KMS-11 (cell line): ENCODE results near the gene MED20.

Experiments used
- H2AFZ ChIP-seq: fragments of 200-600 bp; sonication (generic); 2 replicates; pipeline ENCODE4 v1.6.1; 2016; ENCODE audit warnings: antibody characterized with exemption, mixed run types, low read depth
- H3K27ac ChIP-seq: fragments of 200-600 bp; sonication (generic); 2 replicates; pipeline ENCODE4 v1.6.1; 2016; ENCODE audit warnings: mild to moderate bottlenecking, mixed run types
- H3K27me3 ChIP-seq: fragments of 200-600 bp; sonication (generic); 2 replicates; pipeline ENCODE4 v1.6.1; 2017; ENCODE audit warnings: mild to moderate bottlenecking, low read depth, mixed run types, moderate library complexity; ENCODE audit not compliant: insufficient read depth
- H3K36me3 ChIP-seq: fragments of 200-600 bp; sonication (generic); 2 replicates; pipeline ENCODE4 v1.6.1; 2017; ENCODE audit warnings: mild to moderate bottlenecking, mixed run types; ENCODE audit not compliant: insufficient read depth
- H3K4me1 ChIP-seq: fragments of 200-600 bp; sonication (generic); 2 replicates; pipeline ENCODE4 v1.6.1; 2016; ENCODE audit warnings: mild to moderate bottlenecking, low read depth, mixed run types; ENCODE audit not compliant: poor library complexity, severe bottlenecking
- H3K4me2 ChIP-seq: fragments of 200-600 bp; sonication (generic); 2 replicates; pipeline ENCODE4 v1.7.0; 2016; ENCODE audit warnings: mild to moderate bottlenecking, mixed run types
- H3K4me3 ChIP-seq: fragments of 200-600 bp; sonication (generic); IDR thresholded peaks from 2 replicates; pipeline ENCODE4 v1.6.1; 2017; ENCODE audit warnings: low read depth, low read length, mixed read lengths; ENCODE audit not compliant: insufficient read depth
- H3K79me2 ChIP-seq: fragments of 200-600 bp; sonication (generic); 2 replicates; pipeline ENCODE4 v1.6.1; 2016; ENCODE audit warnings: low read depth, mixed run types; ENCODE audit not compliant: insufficient read depth
- H3K9ac ChIP-seq: fragments of 200-600 bp; sonication (generic); 2 replicates; pipeline ENCODE4 v1.6.1; 2016; ENCODE audit warnings: mild to moderate bottlenecking, mixed run types
- H4K20me1 ChIP-seq: fragments of 200-600 bp; sonication (generic); 2 replicates; pipeline ENCODE4 v1.6.1; 2016; ENCODE audit warnings: mild to moderate bottlenecking, mixed run types; ENCODE audit not compliant: insufficient read depth
- TF ChIP-seq, protein P1 (sequence below): fragments of 200-600 bp; sonication (generic); conservative IDR thresholded peaks from 2 replicates; pipeline ENCODE4 v1.6.1; 2017; ENCODE audit warnings: low read depth, mild to moderate bottlenecking, antibody characterized with exemption, low read length, moderate library complexity, mixed read lengths

The MED20 gene

DNA sequence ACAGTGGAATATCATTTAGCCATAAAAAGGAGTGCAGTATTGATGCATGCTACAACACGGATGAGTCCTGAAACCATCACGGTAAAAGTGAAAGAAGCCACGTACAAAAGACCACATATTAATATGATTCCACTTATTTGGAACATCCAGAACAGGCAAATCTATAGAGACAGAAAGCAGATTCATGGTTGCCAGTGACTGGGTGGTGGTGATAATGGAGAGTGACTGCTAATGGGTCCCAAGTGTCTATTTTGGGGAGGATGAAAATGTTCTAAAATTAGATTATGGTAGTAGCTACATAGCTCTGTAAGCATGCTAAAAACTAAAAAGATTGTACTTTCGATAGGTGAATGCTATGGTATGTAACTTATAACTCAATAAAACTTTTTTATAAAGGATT, 39.1 kb upstream of the MED20 start:
- H4K20me1 ChIP-seq: no peaks in the 10 kb centered on the region
- no peak overlapping the region for H3K9ac ChIP-seq
- H3K4me2 ChIP-seq: no peak overlapping the region
- no peaks in the 10 kb centered on the region for H3K27me3 ChIP-seq
- no peak overlapping the region for H3K27ac ChIP-seq
- peaks cover 6% of the 10 kb centered on the region for H3K4me1 ChIP-seq
- no peaks in the 10 kb centered on the region for H3K36me3 ChIP-seq
- TF ChIP-seq, protein P1, sequence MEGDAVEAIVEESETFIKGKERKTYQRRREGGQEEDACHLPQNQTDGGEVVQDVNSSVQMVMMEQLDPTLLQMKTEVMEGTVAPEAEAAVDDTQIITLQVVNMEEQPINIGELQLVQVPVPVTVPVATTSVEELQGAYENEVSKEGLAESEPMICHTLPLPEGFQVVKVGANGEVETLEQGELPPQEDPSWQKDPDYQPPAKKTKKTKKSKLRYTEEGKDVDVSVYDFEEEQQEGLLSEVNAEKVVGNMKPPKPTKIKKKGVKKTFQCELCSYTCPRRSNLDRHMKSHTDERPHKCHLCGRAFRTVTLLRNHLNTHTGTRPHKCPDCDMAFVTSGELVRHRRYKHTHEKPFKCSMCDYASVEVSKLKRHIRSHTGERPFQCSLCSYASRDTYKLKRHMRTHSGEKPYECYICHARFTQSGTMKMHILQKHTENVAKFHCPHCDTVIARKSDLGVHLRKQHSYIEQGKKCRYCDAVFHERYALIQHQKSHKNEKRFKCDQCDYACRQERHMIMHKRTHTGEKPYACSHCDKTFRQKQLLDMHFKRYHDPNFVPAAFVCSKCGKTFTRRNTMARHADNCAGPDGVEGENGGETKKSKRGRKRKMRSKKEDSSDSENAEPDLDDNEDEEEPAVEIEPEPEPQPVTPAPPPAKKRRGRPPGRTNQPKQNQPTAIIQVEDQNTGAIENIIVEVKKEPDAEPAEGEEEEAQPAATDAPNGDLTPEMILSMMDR: no peak
- H3K79me2 ChIP-seq: no peaks in the 10 kb centered on the region
- H2AFZ ChIP-seq: no peak overlapping the region
- no peak overlapping the region for H3K4me3 ChIP-seq

DNA sequence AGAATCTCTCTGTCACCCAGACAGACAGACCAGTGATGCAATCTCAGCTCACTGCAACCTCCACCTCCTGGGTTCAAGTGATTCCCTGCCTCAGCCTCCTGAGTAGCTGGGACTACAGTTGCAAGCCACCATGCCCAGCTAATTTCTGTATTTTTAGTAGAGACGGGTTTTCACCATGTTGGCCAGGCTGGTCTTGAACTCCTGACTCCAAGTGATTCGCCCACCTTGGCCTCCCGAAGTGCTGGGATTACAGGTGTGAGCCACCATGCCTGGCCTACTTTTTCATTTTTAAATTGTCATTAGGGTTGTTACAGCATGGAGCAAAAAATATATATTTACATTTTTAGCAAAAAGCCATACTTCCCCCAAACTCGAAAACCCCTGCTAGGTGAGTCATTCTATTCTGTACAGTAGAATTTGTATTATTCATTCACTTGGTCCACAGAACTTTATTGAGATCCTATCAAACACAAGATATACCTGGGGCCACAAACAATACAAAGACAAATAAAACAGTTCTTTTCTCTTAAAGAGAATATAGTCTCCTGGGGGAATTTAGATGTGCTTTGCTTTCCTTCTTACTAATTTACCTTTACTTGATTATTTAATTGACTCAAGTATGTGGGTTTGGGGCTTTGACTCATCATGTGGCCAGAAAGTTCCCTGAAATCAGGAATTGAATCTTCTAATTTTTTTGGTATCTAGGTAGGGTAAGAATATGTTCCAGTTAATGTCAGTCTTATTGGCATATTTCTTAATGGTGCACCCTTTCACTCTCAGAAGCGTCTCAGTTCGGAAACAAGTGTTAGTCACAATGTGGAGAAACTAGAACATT, 37.3 kb upstream of the MED20 start:
- no peaks in the 10 kb centered on the region for H3K36me3 ChIP-seq
- no peaks in the 10 kb centered on the region for H3K79me2 ChIP-seq
- no peak overlapping the region for H3K9ac ChIP-seq
- TF ChIP-seq, protein P1: no peak
- no peak overlapping the region for H3K4me3 ChIP-seq
- no peaks in the 10 kb centered on the region for H3K27me3 ChIP-seq
- H4K20me1 ChIP-seq: no peaks in the 10 kb centered on the region
- H3K27ac ChIP-seq: no peak overlapping the region
- H3K4me2 ChIP-seq: no peak overlapping the region
- peaks cover 6% of the 10 kb centered on the region for H3K4me1 ChIP-seq
- H2AFZ ChIP-seq: no peak overlapping the region

DNA sequence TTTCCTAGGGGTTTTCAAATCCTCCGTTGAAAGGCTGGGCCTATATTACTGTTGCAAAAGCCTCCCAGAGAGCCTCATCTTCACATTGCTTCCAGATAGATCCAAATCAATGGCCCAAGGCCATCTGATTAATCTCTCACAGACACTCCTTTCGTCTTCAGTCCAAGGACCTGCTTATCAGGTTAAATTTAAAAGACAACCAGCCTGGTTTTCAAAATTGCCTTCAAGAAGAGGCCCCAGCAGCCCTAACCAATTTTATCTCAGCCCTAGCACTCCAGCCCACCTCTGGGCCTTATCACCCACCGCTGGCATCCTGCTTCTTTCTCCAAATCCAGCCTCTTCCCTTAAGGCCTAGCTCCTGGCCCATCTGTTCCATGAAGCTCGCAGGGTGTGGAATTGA, 36.2 kb upstream of the MED20 start:
- TF ChIP-seq, protein P1: no peak
- H3K9ac ChIP-seq: no peak overlapping the region
- no peaks in the 10 kb centered on the region for H3K79me2 ChIP-seq
- no peak overlapping the region for H2AFZ ChIP-seq
- no peaks in the 10 kb centered on the region for H3K27me3 ChIP-seq
- no peak overlapping the region for H3K27ac ChIP-seq
- no peak overlapping the region for H3K4me3 ChIP-seq
- no peaks in the 10 kb centered on the region for H4K20me1 ChIP-seq
- no peak overlapping the region for H3K4me2 ChIP-seq
- H3K4me1 ChIP-seq: peaks cover 6% of the 10 kb centered on the region
- no peaks in the 10 kb centered on the region for H3K36me3 ChIP-seq

DNA sequence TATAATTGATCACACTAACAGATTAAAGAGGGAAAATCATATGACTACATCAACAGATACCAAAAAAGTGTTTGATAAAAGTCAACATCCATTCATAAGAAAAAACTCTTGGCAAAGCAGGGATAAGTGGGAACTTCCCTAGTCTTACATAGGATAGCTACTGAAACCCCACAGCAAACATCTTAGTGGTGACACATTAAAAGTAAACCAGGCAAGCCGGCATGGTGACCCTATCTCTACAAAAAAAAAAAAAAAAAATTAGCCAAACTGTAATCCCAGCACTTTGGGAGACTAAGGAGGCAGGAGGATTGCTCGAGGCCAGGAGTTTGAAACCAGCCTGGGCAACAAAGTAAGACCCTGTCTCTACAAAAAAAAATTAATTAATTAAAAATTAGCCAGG, 34.5 kb upstream of the MED20 start:
- Histone ChIP-seq H3K79me2 (no peaks in the 10 kb centered on the region), H3K27ac (no peak overlapping the region)
- TF ChIP-seq, protein P1: no peak

More for the DNA sequence above, 34.5 kb upstream of the MED20 start:
- H2AFZ ChIP-seq: no peak overlapping the region
- H4K20me1 ChIP-seq: no peaks in the 10 kb centered on the region
- H3K4me2 ChIP-seq: no peak overlapping the region
- no peak overlapping the region for H3K4me3 ChIP-seq
- no peaks in the 10 kb centered on the region for H3K4me1 ChIP-seq
- H3K36me3 ChIP-seq: no peaks in the 10 kb centered on the region
- no peak overlapping the region for H3K9ac ChIP-seq
- no peaks in the 10 kb centered on the region for H3K27me3 ChIP-seq
